ENCODE data around the gene ATP6AP1. TPM values are rescaled to one million over a fixed set of nuclear protein-coding genes. Genes with fewer than 3 reads are reported as not detected.

The ATP6AP1 gene
- total and polyA plus RNA-seq, 9 of the 15 experiments (the other 6 are each of a cell fraction or from before 2014, with no cell fraction given): 8.3 to 90.5 (median 52.9) TPM

DNA sequence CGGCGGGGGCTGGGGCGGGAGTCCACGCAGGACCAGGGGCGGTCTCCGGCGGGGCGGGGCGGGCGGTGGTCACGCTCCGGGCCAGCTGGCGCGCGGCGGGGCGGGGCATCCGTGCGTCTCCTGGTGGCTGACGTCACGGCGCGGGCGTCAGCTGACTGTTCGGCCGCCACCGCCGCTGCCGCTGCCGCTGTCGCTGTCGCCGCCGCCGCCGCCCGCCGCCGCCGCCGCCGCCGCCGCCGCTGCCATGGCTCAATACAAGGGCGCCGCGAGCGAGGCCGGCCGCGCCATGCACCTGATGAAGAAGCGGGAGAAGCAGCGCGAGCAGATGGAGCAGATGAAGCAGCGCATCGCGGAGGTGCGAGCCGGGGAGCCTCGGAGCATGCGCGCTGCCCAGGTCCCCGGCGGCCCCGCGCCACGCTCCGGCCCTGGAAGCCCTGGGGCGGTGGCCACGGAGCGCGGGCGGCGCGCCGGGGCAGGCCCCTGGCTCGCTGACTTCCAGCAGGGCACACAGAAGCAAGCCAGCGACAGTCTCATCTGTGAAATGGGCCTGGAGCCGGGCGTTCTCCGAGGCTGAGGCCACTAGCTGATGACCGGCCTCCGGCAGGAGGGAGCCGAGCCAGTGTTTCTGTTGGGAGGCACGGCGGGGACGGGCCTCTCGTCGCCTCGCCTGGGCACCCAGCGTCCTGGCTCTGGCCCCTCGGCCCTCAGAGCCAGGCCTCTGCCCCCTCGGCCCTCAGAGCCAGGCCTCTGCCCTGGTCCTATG is 15.7 kb downstream of the ATP6AP1 start, which contains the start of gene FAM50A (continued):
- no peak for TF ChIP-seq SOX6 (IDR thresholded peaks at IDR 0.05)
- no peak for TF ChIP-seq ZMIZ1 (IDR thresholded peaks at IDR 0.05; ENCODE audit: low read depth in 2 of 2, low read length in 2 of 2)
- no peak for TF ChIP-seq ZNF253 (CRISPR knock-in tag; conservative IDR thresholded peaks at IDR 0.05)
- TF ChIP-seq PHF8 (IDR thresholded peaks at IDR 0.05; ENCODE audit: borderline replicate concordance, low read length): peak; percentile 52; the same call in 1 of the 2 replicates
- TF ChIP-seq NCOA2 (IDR thresholded peaks at IDR 0.05; ENCODE audit: partially characterized antibody in 2 of 2): no peak
- TF ChIP-seq SP1 (CRISPR knock-in tag; IDR thresholded peaks at IDR 0.05): no peak
- no peak for TF ChIP-seq RUNX1 (IDR thresholded peaks at IDR 0.05; ENCODE audit: low read depth)
- TF ChIP-seq PCBP1 (IDR thresholded peaks at IDR 0.05; ENCODE audit: low read depth, low read length, poor library complexity, severe bottlenecking): no peak
- TF ChIP-seq MTA2 (IDR thresholded peaks at IDR 0.05; ENCODE audit: low read depth): no peak
- TF ChIP-seq, protein P1, sequence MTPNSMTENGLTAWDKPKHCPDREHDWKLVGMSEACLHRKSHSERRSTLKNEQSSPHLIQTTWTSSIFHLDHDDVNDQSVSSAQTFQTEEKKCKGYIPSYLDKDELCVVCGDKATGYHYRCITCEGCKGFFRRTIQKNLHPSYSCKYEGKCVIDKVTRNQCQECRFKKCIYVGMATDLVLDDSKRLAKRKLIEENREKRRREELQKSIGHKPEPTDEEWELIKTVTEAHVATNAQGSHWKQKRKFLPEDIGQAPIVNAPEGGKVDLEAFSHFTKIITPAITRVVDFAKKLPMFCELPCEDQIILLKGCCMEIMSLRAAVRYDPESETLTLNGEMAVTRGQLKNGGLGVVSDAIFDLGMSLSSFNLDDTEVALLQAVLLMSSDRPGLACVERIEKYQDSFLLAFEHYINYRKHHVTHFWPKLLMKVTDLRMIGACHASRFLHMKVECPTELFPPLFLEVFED (CRISPR knock-in tag; conservative IDR thresholded peaks at IDR 0.05): no peak
- TF ChIP-seq, protein P2, sequence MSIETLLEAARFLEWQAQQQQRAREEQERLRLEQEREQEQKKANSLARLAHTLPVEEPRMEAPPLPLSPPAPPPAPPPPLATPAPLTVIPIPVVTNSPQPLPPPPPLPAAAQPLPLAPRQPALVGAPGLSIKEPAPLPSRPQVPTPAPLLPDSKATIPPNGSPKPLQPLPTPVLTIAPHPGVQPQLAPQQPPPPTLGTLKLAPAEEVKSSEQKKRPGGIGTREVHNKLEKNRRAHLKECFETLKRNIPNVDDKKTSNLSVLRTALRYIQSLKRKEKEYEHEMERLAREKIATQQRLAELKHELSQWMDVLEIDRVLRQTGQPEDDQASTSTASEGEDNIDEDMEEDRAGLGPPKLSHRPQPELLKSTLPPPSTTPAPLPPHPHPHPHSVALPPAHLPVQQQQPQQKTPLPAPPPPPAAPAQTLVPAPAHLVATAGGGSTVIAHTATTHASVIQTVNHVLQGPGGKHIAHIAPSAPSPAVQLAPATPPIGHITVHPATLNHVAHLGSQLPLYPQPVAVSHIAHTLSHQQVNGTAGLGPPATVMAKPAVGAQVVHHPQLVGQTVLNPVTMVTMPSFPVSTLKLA (conservative IDR thresholded peaks at IDR 0.05): 0 out of 4 replicates have a peak, but pooled peaks of 1 of the 2 experiments have one; percentile 16
- no peak for TF ChIP-seq NFIX (CRISPR knock-in tag; IDR thresholded peaks at IDR 0.05; ENCODE audit: low read depth)
- TF ChIP-seq, protein P3, sequence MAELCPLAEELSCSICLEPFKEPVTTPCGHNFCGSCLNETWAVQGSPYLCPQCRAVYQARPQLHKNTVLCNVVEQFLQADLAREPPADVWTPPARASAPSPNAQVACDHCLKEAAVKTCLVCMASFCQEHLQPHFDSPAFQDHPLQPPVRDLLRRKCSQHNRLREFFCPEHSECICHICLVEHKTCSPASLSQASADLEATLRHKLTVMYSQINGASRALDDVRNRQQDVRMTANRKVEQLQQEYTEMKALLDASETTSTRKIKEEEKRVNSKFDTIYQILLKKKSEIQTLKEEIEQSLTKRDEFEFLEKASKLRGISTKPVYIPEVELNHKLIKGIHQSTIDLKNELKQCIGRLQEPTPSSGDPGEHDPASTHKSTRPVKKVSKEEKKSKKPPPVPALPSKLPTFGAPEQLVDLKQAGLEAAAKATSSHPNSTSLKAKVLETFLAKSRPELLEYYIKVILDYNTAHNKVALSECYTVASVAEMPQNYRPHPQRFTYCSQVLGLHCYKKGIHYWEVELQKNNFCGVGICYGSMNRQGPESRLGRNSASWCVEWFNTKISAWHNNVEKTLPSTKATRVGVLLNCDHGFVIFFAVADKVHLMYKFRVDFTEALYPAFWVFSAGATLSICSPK (IDR thresholded peaks at IDR 0.05; ENCODE audit: borderline replicate concordance): no peak
- TF ChIP-seq, protein P4, sequence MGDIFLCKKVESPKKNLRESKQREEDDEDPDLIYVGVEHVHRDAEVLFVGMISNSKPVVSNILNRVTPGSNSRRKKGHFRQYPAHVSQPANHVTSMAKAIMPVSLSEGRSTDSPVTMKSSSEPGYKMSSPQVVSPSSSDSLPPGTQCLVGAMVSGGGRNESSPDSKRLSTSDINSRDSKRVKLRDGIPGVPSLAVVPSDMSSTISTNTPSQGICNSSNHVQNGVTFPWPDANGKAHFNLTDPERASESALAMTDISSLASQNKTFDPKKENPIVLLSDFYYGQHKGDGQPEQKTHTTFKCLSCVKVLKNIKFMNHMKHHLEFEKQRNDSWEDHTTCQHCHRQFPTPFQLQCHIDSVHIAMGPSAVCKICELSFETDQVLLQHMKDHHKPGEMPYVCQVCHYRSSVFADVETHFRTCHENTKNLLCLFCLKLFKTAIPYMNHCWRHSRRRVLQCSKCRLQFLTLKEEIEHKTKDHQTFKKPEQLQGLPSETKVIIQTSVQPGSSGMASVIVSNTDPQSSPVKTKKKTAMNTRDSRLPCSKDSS (IDR thresholded peaks at IDR 0.05; ENCODE audit: low read depth, partially characterized antibody): no peak
- no peak for TF ChIP-seq RBM14 (IDR thresholded peaks at IDR 0.05; ENCODE audit: borderline replicate concordance, insufficient read depth, low read depth, low read length)
- TF ChIP-seq HOXB6 (CRISPR knock-in tag; IDR thresholded peaks at IDR 0.05; ENCODE audit: borderline replicate concordance): no peak

All from K562 (cell line).